NT2/D1 (cell line): Measurements from ENCODE around the gene FOXC2.

Experiments
- DNase-seq: peaks from one replicate; pipeline ENCODE4 v3.0.0-alpha.2; 2011; ENCODE audit warnings: low read depth, low spot score
- H3K27me3 ChIP-seq: 2 replicates; pipeline ENCODE4 v1.6.0; 2011; ENCODE audit warnings: mild to moderate bottlenecking; ENCODE audit not compliant: insufficient read length, insufficient read depth
- H3K36me3 ChIP-seq: 2 replicates; pipeline ENCODE4 v1.6.1; 2011; ENCODE audit warnings: mild to moderate bottlenecking, low read length, mixed read lengths; ENCODE audit not compliant: insufficient read depth, insufficient read length
- H3K4me1 ChIP-seq: 2 replicates; pipeline ENCODE4 v1.5.1; 2011; ENCODE audit not compliant: insufficient read depth, insufficient read length
- H3K4me3 ChIP-seq: 2 replicates; pipeline ENCODE4 v1.5.1; 2011; ENCODE audit warnings: low read depth; ENCODE audit not compliant: insufficient read length
- H3K9ac ChIP-seq: 2 replicates; pipeline ENCODE4 v1.6.0; 2011; ENCODE audit warnings: low read depth; ENCODE audit not compliant: insufficient read length
- H3K9me3 ChIP-seq: 2 replicates; pipeline ENCODE4 v1.5.1; 2011; ENCODE audit warnings: mild to moderate bottlenecking, low read length; ENCODE audit not compliant: insufficient read depth
- SUZ12 ChIP-seq: IDR thresholded peaks from 2 replicates; pipeline ENCODE4 v1.6.1; 2011; ENCODE audit not compliant: insufficient read length, insufficient read depth; ENCODE audit errors: extremely low read depth
- YY1 ChIP-seq: IDR thresholded peaks from 2 replicates; pipeline ENCODE4 v1.6.1; 2011; ENCODE audit not compliant: insufficient read length, insufficient read depth
- ZNF274 ChIP-seq: IDR thresholded peaks from 2 replicates; pipeline ENCODE4 v1.6.1; 2011; ENCODE audit warnings: mild to moderate bottlenecking, low read depth, low read length

The FOXC2 gene

GRCh38 chr16:86566601-86566965 is at the start of gene FOXC2:
FOXC2 (plus strand) TSS chr16:86566829; CDS start chr16:86567336, 507 bp downstream.
- Histone ChIP-seq H3K4me1 (peaks cover 12% of the 10 kb centered on the region), H3K4me3 (peak within 1 kb of the TSS; percentile 44), H3K36me3 (no peaks in the 10 kb centered on the region), H3K9me3 (no peaks in the 10 kb centered on the region), H3K9ac (peak within 1 kb of the TSS; percentile 74), H3K27me3 (peaks cover 80% of the 10 kb centered on the region)
- peak; percentile 89 for DNase-seq
- no peak for TF ChIP-seq YY1
- no peak for TF ChIP-seq ZNF274
- TF ChIP-seq SUZ12 = no peak

DNA sequence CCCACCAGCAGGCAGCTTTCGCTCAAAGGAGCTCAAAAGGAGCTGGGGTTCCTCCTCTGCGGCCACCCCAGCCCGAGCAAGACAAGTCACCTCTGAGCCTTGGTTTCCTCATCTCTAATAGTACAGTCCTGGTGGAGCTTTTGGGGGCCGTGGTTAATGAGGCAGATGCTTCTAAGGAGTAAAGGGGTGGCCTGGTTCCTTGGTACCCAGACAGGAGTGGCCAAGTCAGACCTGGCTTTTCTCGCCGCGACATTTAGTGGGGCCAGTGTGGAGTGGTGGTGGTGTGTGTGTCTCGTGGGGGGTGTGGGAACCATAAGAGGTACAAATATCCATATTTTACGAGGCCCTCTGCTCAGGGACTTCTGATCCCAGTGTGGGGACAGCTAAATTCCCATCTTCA is 49.6 kb upstream of the FOXC2 start:
- no peak for DNase-seq
- Histone ChIP-seq H3K9ac (no peak overlapping the region), H3K27me3 (peaks cover 80% of the 10 kb centered on the region), H3K4me1 (peaks cover 12% of the 10 kb centered on the region), H3K4me3 (no peak overlapping the region), H3K36me3 (no peaks in the 10 kb centered on the region), H3K9me3 (no peaks in the 10 kb centered on the region)
- TF ChIP-seq ZNF274 = no peak
- TF ChIP-seq SUZ12 = no peak
- TF ChIP-seq YY1 = no peak

DNA sequence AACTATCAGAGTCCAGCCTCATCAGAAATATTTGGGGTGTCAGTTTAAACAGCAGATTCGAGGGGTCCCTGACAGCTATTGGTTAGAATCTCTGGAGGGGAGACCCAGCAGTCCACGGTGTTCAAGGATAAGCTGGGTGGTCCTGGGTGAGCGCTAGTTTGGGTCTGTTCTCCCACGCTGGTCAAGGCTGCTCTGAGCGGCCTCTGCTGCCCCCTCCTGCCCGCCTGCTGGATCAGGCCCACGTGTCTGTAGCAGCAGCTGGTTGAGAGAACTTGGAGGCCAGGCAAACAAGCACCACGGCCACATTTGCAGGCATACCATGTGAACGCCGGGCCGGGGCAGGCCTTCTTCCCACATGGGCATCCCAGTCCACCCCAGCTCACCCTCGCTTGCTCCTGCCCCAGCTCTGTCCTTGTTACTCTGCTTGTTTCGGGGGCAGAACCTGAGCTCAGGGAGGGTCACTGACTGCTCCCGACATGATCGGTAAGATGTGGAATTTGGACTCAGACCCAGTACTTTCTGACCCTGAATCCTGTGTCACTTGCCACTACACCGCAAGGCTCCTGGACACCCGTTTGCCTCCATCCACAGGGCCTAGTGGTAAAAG is 48.9 kb upstream of the FOXC2 start:
- Histone ChIP-seq H3K9me3 (no peaks in the 10 kb centered on the region), H3K27me3 (peaks cover 73% of the 10 kb centered on the region), H3K9ac (no peak overlapping the region), H3K4me1 (peaks cover 10% of the 10 kb centered on the region), H3K4me3 (no peak overlapping the region), H3K36me3 (no peaks in the 10 kb centered on the region)
- DNase-seq = no peak
- TF ChIP-seq ZNF274 (no peak), YY1 (no peak), SUZ12 (no peak)

DNA sequence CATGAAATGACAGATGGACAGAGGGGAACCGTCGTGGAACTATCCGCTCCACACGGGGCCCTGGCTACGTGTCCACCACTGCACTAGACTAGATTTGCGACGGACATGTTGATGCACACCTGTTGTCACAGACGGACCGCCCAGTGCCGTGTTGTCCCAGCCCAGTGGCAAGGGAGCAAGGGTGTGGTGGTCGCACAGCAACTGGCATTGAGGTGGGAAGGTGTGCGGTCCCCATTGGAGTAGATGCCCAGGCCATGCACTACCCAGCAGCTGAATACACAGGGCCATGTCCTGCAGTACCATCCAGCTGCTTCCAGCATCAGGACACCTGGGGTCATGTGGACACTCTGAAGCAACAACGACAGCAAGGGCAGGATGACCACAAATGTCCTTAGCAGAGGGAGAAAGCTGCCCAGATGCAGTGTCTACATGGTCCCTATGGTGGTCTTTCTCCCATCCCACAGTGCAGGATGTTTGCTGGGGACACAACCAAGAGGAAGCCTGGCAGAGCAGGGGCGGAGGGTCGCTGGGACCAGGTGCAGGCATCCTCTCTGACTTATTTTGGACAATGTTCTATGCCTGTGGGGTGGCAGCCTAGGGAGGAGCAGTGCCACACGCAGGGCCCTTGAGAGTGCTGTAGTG is 47.5 kb upstream of the FOXC2 start:
- Histone ChIP-seq H3K36me3 (no peaks in the 10 kb centered on the region), H3K9me3 (no peaks in the 10 kb centered on the region), H3K4me1 (peaks cover 8% of the 10 kb centered on the region), H3K27me3 (peaks cover 60% of the 10 kb centered on the region), H3K4me3 (no peak overlapping the region), H3K9ac (no peak overlapping the region)
- TF ChIP-seq YY1 (no peak), ZNF274 (no peak), SUZ12 (no peak)
- DNase-seq = no peak

DNA sequence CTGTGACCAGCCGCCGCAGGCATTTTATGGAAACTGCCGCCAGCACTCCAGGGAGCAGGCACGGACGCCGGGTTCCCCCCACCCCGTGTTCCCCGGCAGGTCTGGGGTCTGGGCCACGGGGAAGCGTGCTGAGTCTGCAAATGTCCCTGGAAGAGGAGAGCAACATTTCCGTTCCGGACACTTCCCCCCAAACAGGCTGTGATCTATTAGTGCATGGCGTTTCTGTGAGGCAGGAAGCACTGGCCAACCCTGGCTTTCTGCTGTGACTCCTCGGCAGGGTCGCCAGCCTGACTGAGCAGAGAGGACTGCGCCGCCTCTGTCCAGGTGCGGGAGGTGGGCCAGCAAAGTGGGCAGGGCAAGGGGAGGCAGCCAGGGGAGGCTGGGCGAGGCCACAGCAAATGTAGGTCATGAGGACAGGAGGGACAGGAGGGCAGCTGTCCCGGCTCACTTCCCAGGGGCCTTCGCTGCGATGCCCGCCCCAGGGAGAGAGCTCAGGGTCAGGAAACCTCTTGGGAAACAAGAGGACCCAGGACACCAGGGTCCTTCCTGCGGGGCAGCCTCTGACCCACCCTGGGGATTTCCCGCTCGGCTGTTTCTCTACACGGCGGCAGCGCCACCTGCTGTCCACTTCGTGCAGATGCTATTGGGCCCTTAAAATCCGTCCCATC is 46.8 kb upstream of the FOXC2 start:
- H3K4me3 ChIP-seq = no peak overlapping the region
- peaks cover 8% of the 10 kb centered on the region for H3K4me1 ChIP-seq
- no peak for DNase-seq
- H3K9ac ChIP-seq = peak overlapping the region; percentile 34
- H3K36me3 ChIP-seq = no peaks in the 10 kb centered on the region
- peaks cover 53% of the 10 kb centered on the region for H3K27me3 ChIP-seq
- no peak for TF ChIP-seq ZNF274
- no peak for TF ChIP-seq YY1
- no peak for TF ChIP-seq SUZ12
- H3K9me3 ChIP-seq = no peaks in the 10 kb centered on the region

- Histone ChIP-seq H3K27me3 (peaks cover 45% of the 10 kb centered on the region), H3K36me3 (no peaks in the 10 kb centered on the region), H3K4me1 (peaks cover 7% of the 10 kb centered on the region), H3K4me3 (no peak overlapping the region), H3K9ac (no peak overlapping the region), H3K9me3 (no peaks in the 10 kb centered on the region)
- TF ChIP-seq YY1 (no peak), SUZ12 (no peak), ZNF274 (no peak)
- DNase-seq = no peak
Measured at GRCh38 chr16:86520317-86521210, 46.1 kb upstream of the FOXC2 start.
